ENCODE results near the gene LUZP1. TPM values are rescaled to one million over a fixed set of nuclear protein-coding genes. Genes with fewer than 3 reads are reported as not detected.

LUZP1 gene
- total and polyA plus RNA-seq, 4 donors = 2.6 to 9.3 (median 5.1) TPM

DNA sequence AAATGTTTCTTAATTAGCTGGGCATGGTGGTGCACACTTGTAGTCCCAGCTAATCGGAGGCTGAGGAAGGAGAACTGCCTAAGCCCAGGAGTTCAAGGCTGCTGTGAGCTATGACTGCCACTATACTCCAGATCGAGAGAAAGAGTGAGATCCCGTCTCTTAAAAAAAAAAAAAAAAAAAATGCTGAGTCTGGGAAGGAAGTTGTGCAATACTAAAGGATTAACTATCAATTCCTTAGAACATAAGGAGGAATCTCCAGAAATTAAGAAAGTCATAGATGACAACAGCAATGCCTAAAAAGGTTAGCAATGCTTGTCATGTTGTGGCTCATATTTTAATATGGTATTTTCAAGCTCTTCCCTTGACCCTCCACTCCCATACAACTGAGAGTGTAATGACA, 5.3 kb downstream of the LUZP1 start:
- Histone ChIP-seq H3K36me3 (ENCODE audit: control insufficient read depth in 4 of 4, insufficient read depth in 3 of 4, low read depth in 1 of 4, low read length in 3 of 4) (no peaks in the 10 kb centered on the region), H3K9ac (ENCODE audit: low read depth in 1 of 2, low read length in 2 of 2) (no peak overlapping the region), H3K27ac (ENCODE audit: low read depth in 1 of 2, low read length in 2 of 2) (no peak overlapping the region), H3K9me3 (ENCODE audit: control insufficient read depth in 4 of 4, low read length in 3 of 4) (no peaks in the 10 kb centered on the region), H3K4me1 (ENCODE audit: control insufficient read depth in 4 of 4, insufficient read depth in 4 of 4, low read length in 3 of 4) (peaks cover 0 to 16% (median 12%) of the 10 kb centered on the region in 4 donors), H3K27me3 (ENCODE audit: control insufficient read depth in 4 of 4, insufficient read depth in 4 of 4, low read length in 3 of 4) (no peaks in the 10 kb centered on the region), H3K4me3 (ENCODE audit: low read depth in 1 of 3, low read length in 3 of 3) (no peak overlapping the region)
- 73% methylated on average over 3 of the region's 3 CpGs for WGBS
- DNase-seq (ENCODE audit: low spot score) = no peak
- TF ChIP-seq GABPA (IDR thresholded peaks at IDR 0.05 in 1 of 2, conservative IDR thresholded peaks at IDR 0.05 in 1 of 2) (no peak), FOXA1 (IDR thresholded peaks at IDR 0.05) (no peak), FOXA2 (IDR thresholded peaks at IDR 0.05) (no peak)

DNA sequence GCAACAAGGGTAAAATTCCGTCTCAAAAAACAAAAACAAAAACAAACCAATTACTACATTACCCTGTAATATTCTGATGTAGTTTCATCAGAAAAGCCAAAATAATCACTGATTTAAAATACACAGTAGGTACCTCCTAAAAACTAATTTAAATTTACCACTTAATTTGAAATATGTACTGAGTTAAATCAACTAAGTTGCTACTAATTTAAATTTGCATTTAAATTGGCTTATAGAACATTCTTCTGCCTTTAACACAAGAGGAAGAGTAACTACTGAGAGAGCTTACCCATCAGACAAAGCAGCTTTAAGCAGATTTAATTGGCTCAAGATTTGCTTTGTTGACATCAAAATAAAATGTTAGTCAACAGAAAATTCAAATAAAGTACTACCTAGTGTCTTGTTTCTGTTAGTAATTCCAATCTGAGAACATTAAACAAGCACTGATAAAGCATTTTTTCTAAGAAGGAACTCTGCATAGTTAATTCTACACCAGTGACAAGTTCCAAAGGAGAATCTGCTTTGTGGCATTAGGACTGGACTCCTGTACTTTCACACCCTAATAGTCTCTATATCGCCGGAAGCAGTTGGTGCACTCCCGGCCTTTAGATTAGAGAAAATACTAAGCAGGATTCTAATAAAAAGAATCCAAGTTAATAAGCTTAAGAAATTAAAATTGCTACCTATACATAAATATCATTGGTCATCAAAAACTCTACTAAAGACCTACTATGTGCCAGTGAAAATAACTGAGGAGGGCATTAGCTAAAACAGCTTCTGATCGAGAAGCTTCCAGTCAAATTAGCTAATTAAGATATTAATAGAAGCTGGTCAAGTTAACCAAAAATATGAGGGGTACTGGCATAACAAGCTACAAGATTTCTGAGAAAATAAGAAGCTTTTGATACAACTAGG, 8.4 kb downstream of the LUZP1 start:
- Histone ChIP-seq H3K9ac (ENCODE audit: low read depth in 1 of 2, low read length in 2 of 2) (no peak overlapping the region), H3K4me1 (ENCODE audit: control insufficient read depth in 4 of 4, insufficient read depth in 4 of 4, low read length in 3 of 4) (peaks cover 0 to 9% (median 5%) of the 10 kb centered on the region in 4 donors), H3K4me3 (ENCODE audit: low read depth in 1 of 3, low read length in 3 of 3) (no peak overlapping the region), H3K27me3 (ENCODE audit: control insufficient read depth in 4 of 4, insufficient read depth in 4 of 4, low read length in 3 of 4) (no peaks in the 10 kb centered on the region), H3K36me3 (ENCODE audit: control insufficient read depth in 4 of 4, insufficient read depth in 3 of 4, low read depth in 1 of 4, low read length in 3 of 4) (no peaks in the 10 kb centered on the region), H3K9me3 (ENCODE audit: control insufficient read depth in 4 of 4, low read length in 3 of 4) (no peaks in the 10 kb centered on the region), H3K27ac (ENCODE audit: low read depth in 1 of 2, low read length in 2 of 2) (no peak overlapping the region)
- DNase-seq (ENCODE audit: low spot score) = no peak
- 50% methylated on average over 5 of the region's 5 CpGs for WGBS
- TF ChIP-seq HNF4A (conservative IDR thresholded peaks at IDR 0.05) = peak; percentile 92 to 93
- TF ChIP-seq, protein P1, sequence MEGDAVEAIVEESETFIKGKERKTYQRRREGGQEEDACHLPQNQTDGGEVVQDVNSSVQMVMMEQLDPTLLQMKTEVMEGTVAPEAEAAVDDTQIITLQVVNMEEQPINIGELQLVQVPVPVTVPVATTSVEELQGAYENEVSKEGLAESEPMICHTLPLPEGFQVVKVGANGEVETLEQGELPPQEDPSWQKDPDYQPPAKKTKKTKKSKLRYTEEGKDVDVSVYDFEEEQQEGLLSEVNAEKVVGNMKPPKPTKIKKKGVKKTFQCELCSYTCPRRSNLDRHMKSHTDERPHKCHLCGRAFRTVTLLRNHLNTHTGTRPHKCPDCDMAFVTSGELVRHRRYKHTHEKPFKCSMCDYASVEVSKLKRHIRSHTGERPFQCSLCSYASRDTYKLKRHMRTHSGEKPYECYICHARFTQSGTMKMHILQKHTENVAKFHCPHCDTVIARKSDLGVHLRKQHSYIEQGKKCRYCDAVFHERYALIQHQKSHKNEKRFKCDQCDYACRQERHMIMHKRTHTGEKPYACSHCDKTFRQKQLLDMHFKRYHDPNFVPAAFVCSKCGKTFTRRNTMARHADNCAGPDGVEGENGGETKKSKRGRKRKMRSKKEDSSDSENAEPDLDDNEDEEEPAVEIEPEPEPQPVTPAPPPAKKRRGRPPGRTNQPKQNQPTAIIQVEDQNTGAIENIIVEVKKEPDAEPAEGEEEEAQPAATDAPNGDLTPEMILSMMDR (IDR thresholded peaks at IDR 0.05; ENCODE audit: low read depth, low read length, missing input control) = no peak
- TF ChIP-seq, protein P2, sequence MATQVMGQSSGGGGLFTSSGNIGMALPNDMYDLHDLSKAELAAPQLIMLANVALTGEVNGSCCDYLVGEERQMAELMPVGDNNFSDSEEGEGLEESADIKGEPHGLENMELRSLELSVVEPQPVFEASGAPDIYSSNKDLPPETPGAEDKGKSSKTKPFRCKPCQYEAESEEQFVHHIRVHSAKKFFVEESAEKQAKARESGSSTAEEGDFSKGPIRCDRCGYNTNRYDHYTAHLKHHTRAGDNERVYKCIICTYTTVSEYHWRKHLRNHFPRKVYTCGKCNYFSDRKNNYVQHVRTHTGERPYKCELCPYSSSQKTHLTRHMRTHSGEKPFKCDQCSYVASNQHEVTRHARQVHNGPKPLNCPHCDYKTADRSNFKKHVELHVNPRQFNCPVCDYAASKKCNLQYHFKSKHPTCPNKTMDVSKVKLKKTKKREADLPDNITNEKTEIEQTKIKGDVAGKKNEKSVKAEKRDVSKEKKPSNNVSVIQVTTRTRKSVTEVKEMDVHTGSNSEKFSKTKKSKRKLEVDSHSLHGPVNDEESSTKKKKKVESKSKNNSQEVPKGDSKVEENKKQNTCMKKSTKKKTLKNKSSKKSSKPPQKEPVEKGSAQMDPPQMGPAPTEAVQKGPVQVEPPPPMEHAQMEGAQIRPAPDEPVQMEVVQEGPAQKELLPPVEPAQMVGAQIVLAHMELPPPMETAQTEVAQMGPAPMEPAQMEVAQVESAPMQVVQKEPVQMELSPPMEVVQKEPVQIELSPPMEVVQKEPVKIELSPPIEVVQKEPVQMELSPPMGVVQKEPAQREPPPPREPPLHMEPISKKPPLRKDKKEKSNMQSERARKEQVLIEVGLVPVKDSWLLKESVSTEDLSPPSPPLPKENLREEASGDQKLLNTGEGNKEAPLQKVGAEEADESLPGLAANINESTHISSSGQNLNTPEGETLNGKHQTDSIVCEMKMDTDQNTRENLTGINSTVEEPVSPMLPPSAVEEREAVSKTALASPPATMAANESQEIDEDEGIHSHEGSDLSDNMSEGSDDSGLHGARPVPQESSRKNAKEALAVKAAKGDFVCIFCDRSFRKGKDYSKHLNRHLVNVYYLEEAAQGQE (IDR thresholded peaks at IDR 0.05) = no peak
- TF ChIP-seq FOXA2 (IDR thresholded peaks at IDR 0.05) = no peak
- TF ChIP-seq, protein P3, sequence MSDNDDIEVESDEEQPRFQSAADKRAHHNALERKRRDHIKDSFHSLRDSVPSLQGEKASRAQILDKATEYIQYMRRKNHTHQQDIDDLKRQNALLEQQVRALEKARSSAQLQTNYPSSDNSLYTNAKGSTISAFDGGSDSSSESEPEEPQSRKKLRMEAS (IDR thresholded peaks at IDR 0.05) = no peak
- peak in 1 of 2 donors; percentile 27 for TF ChIP-seq GABPA (IDR thresholded peaks at IDR 0.05 in 1 of 2, conservative IDR thresholded peaks at IDR 0.05 in 1 of 2)
- no peak for TF ChIP-seq RAD21 (IDR thresholded peaks at IDR 0.05)
- TF ChIP-seq, protein P4, sequence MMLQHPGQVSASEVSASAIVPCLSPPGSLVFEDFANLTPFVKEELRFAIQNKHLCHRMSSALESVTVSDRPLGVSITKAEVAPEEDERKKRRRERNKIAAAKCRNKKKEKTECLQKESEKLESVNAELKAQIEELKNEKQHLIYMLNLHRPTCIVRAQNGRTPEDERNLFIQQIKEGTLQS (IDR thresholded peaks at IDR 0.05) = no peak
- no peak for TF ChIP-seq YY1 (IDR thresholded peaks at IDR 0.05)
- peak; percentile 9 to 10 for TF ChIP-seq RXRA (IDR thresholded peaks at IDR 0.05)
- peak; percentile 17 for TF ChIP-seq NR2F2 (IDR thresholded peaks at IDR 0.05)
- TF ChIP-seq SP1 (IDR thresholded peaks at IDR 0.05) = peak; percentile 70
- peak; percentile 54 for TF ChIP-seq HNF4G (IDR thresholded peaks at IDR 0.05)
- no peak for TF ChIP-seq EGR1 (IDR thresholded peaks at IDR 0.05; ENCODE audit: low read depth in 2 of 2)
- TF ChIP-seq FOXA1 (IDR thresholded peaks at IDR 0.05) = no peak
- TF ChIP-seq JUND (IDR thresholded peaks at IDR 0.05) = peak in 1 of 2 donors; percentile 23
- no peak for TF ChIP-seq TAF1 (conservative IDR thresholded peaks at IDR 0.05)
- TF ChIP-seq, protein P5, sequence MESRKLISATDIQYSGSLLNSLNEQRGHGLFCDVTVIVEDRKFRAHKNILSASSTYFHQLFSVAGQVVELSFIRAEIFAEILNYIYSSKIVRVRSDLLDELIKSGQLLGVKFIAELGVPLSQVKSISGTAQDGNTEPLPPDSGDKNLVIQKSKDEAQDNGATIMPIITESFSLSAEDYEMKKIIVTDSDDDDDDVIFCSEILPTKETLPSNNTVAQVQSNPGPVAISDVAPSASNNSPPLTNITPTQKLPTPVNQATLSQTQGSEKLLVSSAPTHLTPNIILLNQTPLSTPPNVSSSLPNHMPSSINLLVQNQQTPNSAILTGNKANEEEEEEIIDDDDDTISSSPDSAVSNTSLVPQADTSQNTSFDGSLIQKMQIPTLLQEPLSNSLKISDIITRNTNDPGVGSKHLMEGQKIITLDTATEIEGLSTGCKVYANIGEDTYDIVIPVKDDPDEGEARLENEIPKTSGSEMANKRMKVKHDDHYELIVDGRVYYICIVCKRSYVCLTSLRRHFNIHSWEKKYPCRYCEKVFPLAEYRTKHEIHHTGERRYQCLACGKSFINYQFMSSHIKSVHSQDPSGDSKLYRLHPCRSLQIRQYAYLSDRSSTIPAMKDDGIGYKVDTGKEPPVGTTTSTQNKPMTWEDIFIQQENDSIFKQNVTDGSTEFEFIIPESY (IDR thresholded peaks at IDR 0.05) = no peak

Data from liver (tissue), 9 donors.